HepG2 (cell line): Measurements from ENCODE around the gene ZNF211. TPM values are rescaled to one million over a fixed set of nuclear protein-coding genes. Genes with fewer than 3 reads are reported as not detected.

Experiments
- CCDC6 ChIP-seq: sonication (generic); formaldehyde crosslinking; IDR thresholded peaks from 2 replicates; pipeline ENCODE4 v1.8.1; 2022; ENCODE audit warnings: mild to moderate bottlenecking, missing genetic modification reagents, moderate library complexity
- CEBPB ChIP-seq: IDR thresholded peaks from 2 replicates; pipeline ENCODE4 v1.6.1; 2011; ENCODE audit warnings: low read depth, low read length, improper control_type of control experiment, borderline replicate concordance
- CREM ChIP-seq, 2 experiments: sonication (generic) in 1 of 2; formaldehyde crosslinking in 1 of 2; IDR thresholded peaks; 2 replicates each; pipeline versions ENCODE4 v1.4.0 to v1.6.1; 2016 to 2020; ENCODE audit warnings: antibody characterized with exemption in 1 of 2, mild to moderate bottlenecking in 1 of 2, missing genetic modification reagents in 1 of 2
- FLYWCH1 ChIP-seq: sonication (generic); formaldehyde crosslinking; IDR thresholded peaks from 2 replicates; pipeline ENCODE4 v1.8.1; 2023; ENCODE audit warnings: mild to moderate bottlenecking, missing genetic modification reagents
- JUN ChIP-seq: sonication (generic); formaldehyde crosslinking; IDR thresholded peaks from 2 replicates; pipeline ENCODE4 v1.4.0; 2020; ENCODE audit warnings: mild to moderate bottlenecking, missing genetic modification reagents
- MAFF ChIP-seq: IDR thresholded peaks from 2 replicates; pipeline ENCODE4 v1.6.1; 2011; ENCODE audit warnings: low read depth, low read length, improper control_type of control experiment
- MTF1 ChIP-seq: sonication (generic); formaldehyde crosslinking; IDR thresholded peaks from 2 replicates; pipeline ENCODE4 v1.5.0; 2020; ENCODE audit warnings: missing genetic modification reagents
- NRL ChIP-seq: sonication (generic); formaldehyde crosslinking; IDR thresholded peaks from 2 replicates; pipeline ENCODE4 v1.5.0; 2020; ENCODE audit warnings: missing genetic modification reagents, mild to moderate bottlenecking, moderate library complexity, borderline replicate concordance
- PHF20 ChIP-seq: sonication (generic); formaldehyde crosslinking; IDR thresholded peaks from 2 replicates; pipeline ENCODE4 v1.5.0; 2020; ENCODE audit warnings: mild to moderate bottlenecking, missing genetic modification reagents
- PTBP1 ChIP-seq: fragments of 200-400 bp; formaldehyde crosslinking; IDR thresholded peaks from 2 replicates; pipeline ENCODE4 v1.6.1; 2018; ENCODE audit warnings: low read length, low read depth; ENCODE audit not compliant: poor library complexity, severe bottlenecking
- RFX1 ChIP-seq: fragments of 450-650 bp; IDR thresholded peaks from 2 replicates; pipeline ENCODE4 v1.6.1; 2017
- SNAI1 ChIP-seq: sonication (generic); formaldehyde crosslinking; IDR thresholded peaks from 2 replicates; pipeline ENCODE4 v1.5.0; 2020; ENCODE audit warnings: mild to moderate bottlenecking, missing genetic modification reagents, borderline replicate concordance
- TP53 ChIP-seq: sonication (generic); formaldehyde crosslinking; conservative IDR thresholded peaks from 2 replicates; pipeline ENCODE4 v1.4.0; 2020; ENCODE audit warnings: missing genetic modification reagents
- ZBTB7B ChIP-seq: sonication (generic); formaldehyde crosslinking; IDR thresholded peaks from 2 replicates; pipeline ENCODE4 v1.4.0; 2020; ENCODE audit warnings: missing genetic modification reagents
- ZNF331 ChIP-seq: sonication (generic); formaldehyde crosslinking; IDR thresholded peaks from 2 replicates; pipeline ENCODE4 v1.4.0; 2020; ENCODE audit warnings: missing genetic modification reagents
- ZNF335 ChIP-seq: sonication (generic); formaldehyde crosslinking; IDR thresholded peaks from 2 replicates; pipeline ENCODE4 v1.4.0; 2020; ENCODE audit warnings: missing genetic modification reagents
- ZNF589 ChIP-seq: sonication (generic); formaldehyde crosslinking; conservative IDR thresholded peaks from 2 replicates; pipeline ENCODE4 v1.8.0; 2022; ENCODE audit warnings: mild to moderate bottlenecking, moderate library complexity, missing genetic modification reagents
- polyA plus RNA-seq, 8 experiments: library from polyadenylated mRNA; depleted of rRNA in 3 of 8; stranded (reverse) in 7 of 8; unstranded in 1 of 8; fragments of >200 nt; fragmentation: Illumina TruSeq in 4 of 8; extraction: Trizol in 4 of 8; gene quantifications; 2 replicates each; pipeline versions ENCODE4 v1.2.1 to v1.2.3, GENCODE V29; 2011 to 2016; ENCODE audit warnings: low read depth in 4 of 8, missing spikeins in 1 of 8, mixed read lengths in 1 of 8; ENCODE audit not compliant: insufficient read depth in 1 of 8
- total RNA-seq, 5 experiments: library from RNA; depleted of rRNA; stranded (reverse); fragments of >200 nt; fragmentation: Illumina TruSeq; extraction: Trizol; gene quantifications; 2 replicates each; pipeline ENCODE4 v1.2.3, GENCODE V29; 2016; ENCODE audit warnings: low read depth in 1 of 5
- TF ChIP-seq, protein P1 (sequence below): sonication (generic); formaldehyde crosslinking; IDR thresholded peaks from 2 replicates; pipeline ENCODE4 v1.8.0; 2022; ENCODE audit warnings: mild to moderate bottlenecking, missing genetic modification reagents; ENCODE audit not compliant: insufficient replicate concordance
- TF ChIP-seq, protein P2 (sequence below): sonication (generic); formaldehyde crosslinking; IDR thresholded peaks from 2 replicates; pipeline ENCODE4 v1.5.1; 2020; ENCODE audit warnings: mild to moderate bottlenecking, missing genetic modification reagents, borderline replicate concordance
- TF ChIP-seq, protein P3 (sequence below): sonication (generic); formaldehyde crosslinking; IDR thresholded peaks from 2 replicates; pipeline ENCODE4 v1.4.0; 2020; ENCODE audit warnings: mild to moderate bottlenecking, missing genetic modification reagents
- TF ChIP-seq, protein P4 (sequence below): sonication (generic); formaldehyde crosslinking; IDR thresholded peaks from 2 replicates; pipeline ENCODE4 v1.4.0; 2020; ENCODE audit warnings: missing genetic modification reagents

The ZNF211 gene
- total and polyA plus RNA-seq, 2 of the 13 experiments (the other 11 are each of a cell fraction or from before 2014, with no cell fraction given), result 9.9 to 11.2 TPM

DNA sequence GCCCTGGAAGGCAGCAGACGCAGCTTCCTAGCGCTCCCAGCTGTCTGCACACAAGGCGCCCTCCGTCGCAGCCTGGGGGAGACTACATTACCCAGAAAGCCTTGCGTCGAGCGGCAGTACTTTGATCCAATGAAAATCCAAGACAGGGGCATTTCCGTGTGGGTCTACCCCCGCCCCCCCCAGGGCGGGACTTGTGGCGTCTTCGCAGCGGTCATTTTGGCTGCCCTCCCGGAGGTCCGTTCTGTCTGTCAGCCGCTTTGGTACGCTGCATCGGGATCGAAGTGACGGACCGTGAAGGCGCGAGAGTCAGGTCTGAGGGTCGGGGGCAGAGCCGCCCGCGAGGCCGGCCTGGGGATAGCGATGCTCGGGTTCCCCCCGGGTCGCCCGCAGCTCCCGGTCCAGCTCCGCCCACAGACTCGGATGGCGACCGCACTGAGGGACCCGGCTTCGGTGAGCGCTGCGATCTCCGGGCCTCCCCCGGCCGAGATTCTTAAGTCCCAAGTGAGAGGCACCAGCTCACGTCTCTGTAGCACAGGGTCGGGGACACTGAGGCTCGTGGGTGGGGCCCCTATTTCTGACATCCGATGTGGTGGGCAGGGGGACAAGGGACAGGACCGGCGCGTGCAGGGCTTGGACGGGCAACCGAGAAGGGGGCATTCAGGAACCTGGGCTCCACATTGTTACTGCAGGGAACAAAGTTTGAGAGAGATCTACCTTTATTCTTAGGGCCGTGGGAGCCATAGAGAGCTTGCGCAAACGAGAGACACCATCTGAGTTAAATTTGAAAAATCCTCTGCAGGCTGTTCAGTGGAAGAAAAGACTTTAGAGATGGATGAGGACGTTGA lies at the start of gene ZNF211 (continued):
- peak; percentile 67; the same call in 1 of the 2 replicates for TF ChIP-seq ZBTB7B (CRISPR knock-in tag)
- TF ChIP-seq NRL (CRISPR knock-in tag), result no peak; the same call in 1 of the 2 replicates
- no peak for TF ChIP-seq FLYWCH1 (CRISPR knock-in tag)
- TF ChIP-seq, protein P1, sequence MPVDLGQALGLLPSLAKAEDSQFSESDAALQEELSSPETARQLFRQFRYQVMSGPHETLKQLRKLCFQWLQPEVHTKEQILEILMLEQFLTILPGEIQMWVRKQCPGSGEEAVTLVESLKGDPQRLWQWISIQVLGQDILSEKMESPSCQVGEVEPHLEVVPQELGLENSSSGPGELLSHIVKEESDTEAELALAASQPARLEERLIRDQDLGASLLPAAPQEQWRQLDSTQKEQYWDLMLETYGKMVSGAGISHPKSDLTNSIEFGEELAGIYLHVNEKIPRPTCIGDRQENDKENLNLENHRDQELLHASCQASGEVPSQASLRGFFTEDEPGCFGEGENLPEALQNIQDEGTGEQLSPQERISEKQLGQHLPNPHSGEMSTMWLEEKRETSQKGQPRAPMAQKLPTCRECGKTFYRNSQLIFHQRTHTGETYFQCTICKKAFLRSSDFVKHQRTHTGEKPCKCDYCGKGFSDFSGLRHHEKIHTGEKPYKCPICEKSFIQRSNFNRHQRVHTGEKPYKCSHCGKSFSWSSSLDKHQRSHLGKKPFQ (CRISPR knock-in tag), result no peak
- TF ChIP-seq, protein P2, sequence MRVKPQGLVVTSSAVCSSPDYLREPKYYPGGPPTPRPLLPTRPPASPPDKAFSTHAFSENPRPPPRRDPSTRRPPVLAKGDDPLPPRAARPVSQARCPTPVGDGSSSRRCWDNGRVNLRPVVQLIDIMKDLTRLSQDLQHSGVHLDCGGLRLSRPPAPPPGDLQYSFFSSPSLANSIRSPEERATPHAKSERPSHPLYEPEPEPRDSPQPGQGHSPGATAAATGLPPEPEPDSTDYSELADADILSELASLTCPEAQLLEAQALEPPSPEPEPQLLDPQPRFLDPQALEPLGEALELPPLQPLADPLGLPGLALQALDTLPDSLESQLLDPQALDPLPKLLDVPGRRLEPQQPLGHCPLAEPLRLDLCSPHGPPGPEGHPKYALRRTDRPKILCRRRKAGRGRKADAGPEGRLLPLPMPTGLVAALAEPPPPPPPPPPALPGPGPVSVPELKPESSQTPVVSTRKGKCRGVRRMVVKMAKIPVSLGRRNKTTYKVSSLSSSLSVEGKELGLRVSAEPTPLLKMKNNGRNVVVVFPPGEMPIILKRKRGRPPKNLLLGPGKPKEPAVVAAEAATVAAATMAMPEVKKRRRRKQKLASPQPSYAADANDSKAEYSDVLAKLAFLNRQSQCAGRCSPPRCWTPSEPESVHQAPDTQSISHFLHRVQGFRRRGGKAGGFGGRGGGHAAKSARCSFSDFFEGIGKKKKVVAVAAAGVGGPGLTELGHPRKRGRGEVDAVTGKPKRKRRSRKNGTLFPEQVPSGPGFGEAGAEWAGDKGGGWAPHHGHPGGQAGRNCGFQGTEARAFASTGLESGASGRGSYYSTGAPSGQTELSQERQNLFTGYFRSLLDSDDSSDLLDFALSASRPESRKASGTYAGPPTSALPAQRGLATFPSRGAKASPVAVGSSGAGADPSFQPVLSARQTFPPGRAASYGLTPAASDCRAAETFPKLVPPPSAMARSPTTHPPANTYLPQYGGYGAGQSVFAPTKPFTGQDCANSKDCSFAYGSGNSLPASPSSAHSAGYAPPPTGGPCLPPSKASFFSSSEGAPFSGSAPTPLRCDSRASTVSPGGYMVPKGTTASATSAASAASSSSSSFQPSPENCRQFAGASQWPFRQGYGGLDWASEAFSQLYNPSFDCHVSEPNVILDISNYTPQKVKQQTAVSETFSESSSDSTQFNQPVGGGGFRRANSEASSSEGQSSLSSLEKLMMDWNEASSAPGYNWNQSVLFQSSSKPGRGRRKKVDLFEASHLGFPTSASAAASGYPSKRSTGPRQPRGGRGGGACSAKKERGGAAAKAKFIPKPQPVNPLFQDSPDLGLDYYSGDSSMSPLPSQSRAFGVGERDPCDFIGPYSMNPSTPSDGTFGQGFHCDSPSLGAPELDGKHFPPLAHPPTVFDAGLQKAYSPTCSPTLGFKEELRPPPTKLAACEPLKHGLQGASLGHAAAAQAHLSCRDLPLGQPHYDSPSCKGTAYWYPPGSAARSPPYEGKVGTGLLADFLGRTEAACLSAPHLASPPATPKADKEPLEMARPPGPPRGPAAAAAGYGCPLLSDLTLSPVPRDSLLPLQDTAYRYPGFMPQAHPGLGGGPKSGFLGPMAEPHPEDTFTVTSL (CRISPR knock-in tag), result no peak
- peak; percentile 89 for TF ChIP-seq CREM (IDR thresholded peaks at IDR 0.05)
- TF ChIP-seq CREM (CRISPR knock-in tag; IDR thresholded peaks at IDR 0.05), result no peak
- no peak for TF ChIP-seq TP53 (CRISPR knock-in tag)
- TF ChIP-seq CCDC6, result no peak
- no peak for TF ChIP-seq MTF1 (CRISPR knock-in tag)
- no peak for TF ChIP-seq CEBPB
- peak; percentile 41; the same call in 1 of the 2 replicates for TF ChIP-seq ZNF331 (CRISPR knock-in tag)
- no peak for TF ChIP-seq ZNF589 (CRISPR knock-in tag)
- TF ChIP-seq, protein P3, sequence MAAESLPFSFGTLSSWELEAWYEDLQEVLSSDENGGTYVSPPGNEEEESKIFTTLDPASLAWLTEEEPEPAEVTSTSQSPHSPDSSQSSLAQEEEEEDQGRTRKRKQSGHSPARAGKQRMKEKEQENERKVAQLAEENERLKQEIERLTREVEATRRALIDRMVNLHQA, result no peak
- TF ChIP-seq MAFF, result no peak
- TF ChIP-seq SNAI1 (CRISPR knock-in tag), result no peak
- peak; percentile 65; the same call in 1 of the 2 replicates for TF ChIP-seq PHF20 (CRISPR knock-in tag)
- TF ChIP-seq, protein P4, sequence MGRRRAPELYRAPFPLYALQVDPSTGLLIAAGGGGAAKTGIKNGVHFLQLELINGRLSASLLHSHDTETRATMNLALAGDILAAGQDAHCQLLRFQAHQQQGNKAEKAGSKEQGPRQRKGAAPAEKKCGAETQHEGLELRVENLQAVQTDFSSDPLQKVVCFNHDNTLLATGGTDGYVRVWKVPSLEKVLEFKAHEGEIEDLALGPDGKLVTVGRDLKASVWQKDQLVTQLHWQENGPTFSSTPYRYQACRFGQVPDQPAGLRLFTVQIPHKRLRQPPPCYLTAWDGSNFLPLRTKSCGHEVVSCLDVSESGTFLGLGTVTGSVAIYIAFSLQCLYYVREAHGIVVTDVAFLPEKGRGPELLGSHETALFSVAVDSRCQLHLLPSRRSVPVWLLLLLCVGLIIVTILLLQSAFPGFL (CRISPR knock-in tag), result no peak
- TF ChIP-seq ZNF335, result peak; percentile 64; the same call in 1 of the 2 replicates
- TF ChIP-seq RFX1, result no peak
- TF ChIP-seq JUN, result 0 out of 2 replicates have a peak, but pooled peaks have one; percentile 48
- no peak for TF ChIP-seq PTBP1
